Left colon (tissue), 2 donors: ENCODE results near the gene DACH1. TPM values are rescaled to one million over a fixed set of nuclear protein-coding genes. Genes with fewer than 3 reads are reported as not detected.

ENCODE experiments used
- ATAC-seq: fragments of 200-7000 bp; cut with Tn5 transposase; one replicate; pipeline ENCODE4 v1.9.1; 2020; ENCODE audit warnings: mild to moderate bottlenecking, moderate library complexity
- DNase-seq, 2 donors: peaks; one replicate each; pipeline ENCODE4 v3.0.0-alpha.2; 2020
- intact Hi-C, 2 donors: fragments of 100-400 bp; cut with DNase I in 1 of 2; cut with micrococcal nuclease in 1 of 2; formaldehyde crosslinking; loops; one replicate each; pipeline versions ENCODE4 v1.11.2 to v1.14.0; 2022; cut with DNase I, micrococcal nuclease
- total RNA-seq, 2 donors: library from RNA; stranded (reverse); fragmentation: NEBNext Ultra II Directional; extraction: Animal tissue kit (Norgen Biotek cat#: 25700); gene quantifications; one replicate each; pipeline ENCODE4 v1.2.1, GENCODE V29; 2021
- donor health status: DM: no; HTN: no; CAD: no.
- donor health status: DM: yes; HTN: yes; CAD: no.

DACH1 gene
- total RNA-seq, 2 donors from 2014 or later, result 5.3 to 5.4 TPM

DNA sequence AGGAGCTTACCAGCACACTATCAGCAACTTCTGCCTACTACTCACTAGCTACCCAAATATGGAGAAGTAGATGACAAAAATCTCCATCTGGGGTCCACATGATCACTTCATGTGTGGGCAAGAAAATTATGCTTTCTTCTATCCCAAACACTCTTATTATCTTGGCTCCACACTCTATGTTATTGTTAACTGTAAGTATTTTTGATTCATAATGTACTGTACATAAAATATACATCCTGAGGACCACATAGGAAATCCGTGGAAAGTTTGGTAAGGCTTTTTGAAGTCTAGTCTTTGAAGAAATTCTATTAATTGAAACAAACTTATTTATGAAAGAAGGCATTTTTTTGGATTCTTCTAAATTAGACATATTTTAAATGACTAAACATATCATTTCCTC lies 378.8 kb downstream of the DACH1 start:
- DNase-seq, result no peak
- ATAC-seq, result no peak
- intact Hi-C loops, result no loop called here

DNA sequence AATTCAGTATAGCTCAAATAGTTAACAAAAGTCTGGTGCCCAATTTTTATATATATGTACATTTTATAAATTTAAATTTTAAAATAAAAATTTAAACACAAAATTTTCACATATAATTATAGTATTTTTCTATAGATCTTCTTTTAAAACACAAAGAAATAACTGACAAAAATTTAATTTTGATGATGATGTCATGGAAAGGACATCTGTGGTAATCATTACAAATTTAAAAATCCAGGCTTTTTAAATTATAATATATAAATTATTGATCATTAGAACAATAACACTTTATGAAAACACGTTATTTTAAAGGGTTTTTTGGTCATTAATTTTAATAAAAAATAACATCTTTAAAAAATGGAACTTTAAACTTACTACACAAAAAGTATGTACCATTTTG lies 381.1 kb downstream of the DACH1 start:
- ATAC-seq (no peak), DNase-seq (no peak)
- intact Hi-C loops, result no loop called here

DNA sequence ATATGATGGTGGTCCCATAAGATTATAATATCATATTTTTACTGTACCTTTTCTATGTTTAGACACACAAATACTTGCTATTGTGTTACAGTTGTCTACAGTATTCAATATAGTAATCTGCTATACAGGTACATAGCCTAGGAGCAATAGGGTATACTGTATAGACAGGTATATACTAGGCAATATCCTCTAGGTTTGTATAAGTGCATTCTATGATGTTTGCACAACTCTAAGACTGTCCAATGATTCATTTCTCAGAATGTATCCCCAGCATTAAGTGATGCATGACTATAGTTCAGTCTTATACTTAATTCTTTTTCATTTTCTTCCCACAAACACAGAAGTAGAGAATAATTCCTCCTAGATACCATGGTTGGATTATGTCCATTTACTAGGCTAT lies 383.3 kb downstream of the DACH1 start:
- ATAC-seq (no peak), DNase-seq (no peak)
- intact Hi-C loops, result no loop called here

DNA sequence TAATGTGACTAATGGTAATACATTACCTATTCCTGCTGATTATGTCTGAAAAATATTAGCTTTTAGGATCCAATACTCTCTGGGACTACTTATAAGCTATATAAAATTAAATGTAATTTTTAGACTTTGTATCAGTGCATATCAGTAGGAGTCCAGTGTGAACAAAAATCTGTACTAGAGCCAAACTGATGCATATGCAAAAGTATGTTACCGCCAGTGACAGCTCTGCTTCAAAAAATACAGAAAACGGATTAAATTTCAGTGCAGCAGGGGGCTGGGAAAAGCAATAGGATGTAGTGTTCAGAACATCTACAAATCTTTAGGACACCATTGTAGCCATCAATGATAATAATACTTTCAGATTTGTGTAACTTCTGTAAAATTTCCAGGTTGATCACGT lies 385.5 kb downstream of the DACH1 start:
- ATAC-seq, result no peak
- intact Hi-C loops, result no loop called here

DNA sequence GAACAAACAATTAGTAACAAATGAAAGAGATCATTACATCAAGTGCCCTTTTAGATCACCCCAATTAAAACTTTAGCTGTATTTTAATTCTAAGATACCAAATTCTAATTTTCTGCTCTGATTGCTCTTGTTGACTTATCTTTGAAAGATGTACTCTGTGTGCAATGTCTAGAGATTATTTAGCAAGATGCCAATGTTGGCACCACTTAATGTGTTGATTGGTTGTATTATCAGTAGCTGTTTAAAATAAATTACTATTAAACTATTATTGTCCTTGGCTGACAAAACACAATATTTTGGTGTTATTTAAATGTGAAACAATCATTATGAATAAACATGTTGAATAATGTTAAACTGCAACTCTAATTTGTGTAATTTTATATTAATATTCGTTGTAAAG lies 386.0 kb downstream of the DACH1 start:
- intact Hi-C loops, result no loop called here
- ATAC-seq (no peak), DNase-seq (no peak)

More for the DNA sequence above, 385.5 kb downstream of the DACH1 start:
- DNase-seq, result no peak

DNA sequence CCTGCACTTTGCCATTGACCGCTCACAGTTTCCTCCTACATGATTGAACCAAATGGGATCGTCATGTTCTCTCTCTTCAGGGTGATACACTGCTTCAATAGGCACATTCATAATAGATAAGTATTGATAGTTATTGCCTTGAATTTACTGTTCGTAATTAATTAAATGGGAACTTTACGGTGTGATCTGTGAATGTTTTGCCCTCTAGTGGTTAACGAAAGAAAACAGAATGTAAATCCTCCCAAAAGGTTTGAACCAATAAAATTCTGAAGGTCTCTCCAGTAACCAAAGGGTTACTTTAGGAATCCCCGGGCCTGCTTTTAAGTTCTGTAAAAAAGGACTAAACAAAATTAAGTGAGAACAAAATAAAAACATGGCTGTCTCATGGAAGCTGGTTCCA lies 389.3 kb downstream of the DACH1 start:
- ATAC-seq (no peak), DNase-seq (no peak)
- intact Hi-C loops, result no loop called here

DNA sequence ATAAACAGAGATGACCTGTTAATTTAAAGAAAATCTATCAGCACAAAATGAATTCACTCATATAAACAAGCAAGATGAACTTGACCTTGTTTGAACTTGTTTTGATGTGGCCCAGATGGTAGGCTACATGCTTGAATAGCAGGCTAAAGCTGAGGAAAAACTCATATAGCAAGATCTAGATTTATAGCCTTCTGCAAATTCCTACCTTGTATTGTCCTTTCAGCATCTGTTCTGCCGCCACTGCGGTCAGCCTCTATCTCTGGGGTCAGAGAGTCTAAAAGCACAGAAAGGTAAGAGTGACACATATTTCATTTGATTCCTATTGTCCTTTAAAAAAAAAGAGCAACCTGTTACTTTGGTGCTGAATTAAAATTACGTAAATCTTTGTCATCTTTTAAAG lies 392.1 kb downstream of the DACH1 start:
- intact Hi-C loops, result no loop called here
- DNase-seq, result no peak
- ATAC-seq, result no peak

DNA sequence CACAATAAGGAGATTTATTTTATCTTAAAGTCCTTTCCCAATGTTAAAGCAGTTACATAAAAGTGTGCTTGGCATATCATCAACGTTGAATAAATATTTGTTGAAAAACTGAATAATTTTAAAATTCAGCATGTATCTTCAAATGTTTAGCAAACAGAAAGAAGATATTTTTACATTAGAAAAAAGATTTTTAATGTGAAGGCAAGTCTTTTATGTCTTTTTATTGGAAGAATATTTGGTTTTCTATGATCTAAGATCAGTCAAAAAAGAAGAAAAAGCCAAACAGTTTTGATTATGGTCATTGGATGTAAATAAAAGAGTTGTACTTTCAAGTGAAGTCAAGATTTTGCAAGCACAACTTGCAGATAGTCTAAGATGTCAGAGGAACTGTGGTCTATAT lies 397.4 kb downstream of the DACH1 start:
- ATAC-seq (no peak), DNase-seq (no peak)
- intact Hi-C loops, result no loop called here

DNA sequence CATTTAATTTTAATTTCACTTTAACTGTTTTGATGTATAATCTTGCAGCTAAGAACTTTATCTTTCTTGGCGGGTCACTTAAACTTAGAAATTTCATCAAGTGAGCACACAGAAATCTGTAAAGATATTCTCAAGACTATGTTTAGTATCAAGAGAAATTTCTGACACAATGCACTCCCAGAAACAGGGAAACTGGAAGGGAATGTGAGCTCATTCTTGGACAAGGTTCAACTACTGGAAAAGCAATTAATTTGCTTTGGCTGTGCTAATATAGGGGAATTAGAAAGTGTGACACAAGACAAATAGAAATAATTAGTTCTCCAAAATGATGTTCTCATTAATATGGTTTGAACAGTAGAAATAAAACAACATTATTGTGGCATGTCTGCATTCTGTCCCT lies 402.3 kb downstream of the DACH1 start:
- intact Hi-C loops, result no loop called here
- DNase-seq, result no peak
- no peak for ATAC-seq

DNA sequence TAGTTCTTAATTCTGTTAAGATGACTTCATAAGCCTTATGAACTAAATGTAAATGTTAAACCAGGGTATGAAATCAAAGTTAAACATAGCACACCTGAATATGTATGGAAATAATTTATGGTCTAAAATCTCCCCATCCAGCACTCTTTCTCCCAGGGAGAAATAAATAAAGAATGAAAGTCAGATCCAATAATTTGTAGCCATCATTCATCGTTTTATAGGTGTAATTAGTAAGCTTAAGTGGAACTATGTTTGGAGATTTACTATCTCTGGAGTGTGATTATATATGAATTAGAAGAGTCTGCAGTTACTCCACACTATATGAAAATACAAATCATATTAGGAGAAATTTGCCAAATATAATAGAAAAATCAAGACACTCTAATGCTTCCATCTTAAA lies 405.1 kb downstream of the DACH1 start:
- ATAC-seq (no peak), DNase-seq (no peak)
- intact Hi-C loops, result no loop called here

DNA sequence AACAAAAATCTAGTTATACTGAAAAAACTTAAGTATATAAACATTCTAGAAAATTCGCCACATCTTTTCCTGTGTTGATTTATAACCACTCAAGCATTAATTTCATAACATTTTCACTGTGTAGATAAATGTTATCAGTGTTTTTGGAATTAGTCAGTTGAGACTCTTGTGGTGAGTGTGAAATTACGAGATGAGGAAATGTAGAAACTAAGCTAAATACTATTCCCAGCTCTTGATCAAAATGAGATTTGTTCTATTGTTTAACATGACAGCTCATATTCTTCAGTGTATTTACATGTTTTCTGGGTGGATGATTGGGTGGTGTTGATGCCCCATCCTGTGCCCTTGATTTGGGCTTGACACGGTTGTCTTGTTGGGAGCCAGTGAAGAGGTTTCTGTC lies 406.8 kb downstream of the DACH1 start:
- intact Hi-C loops, result no loop called here
- no peak for DNase-seq
- ATAC-seq, result no peak

DNA sequence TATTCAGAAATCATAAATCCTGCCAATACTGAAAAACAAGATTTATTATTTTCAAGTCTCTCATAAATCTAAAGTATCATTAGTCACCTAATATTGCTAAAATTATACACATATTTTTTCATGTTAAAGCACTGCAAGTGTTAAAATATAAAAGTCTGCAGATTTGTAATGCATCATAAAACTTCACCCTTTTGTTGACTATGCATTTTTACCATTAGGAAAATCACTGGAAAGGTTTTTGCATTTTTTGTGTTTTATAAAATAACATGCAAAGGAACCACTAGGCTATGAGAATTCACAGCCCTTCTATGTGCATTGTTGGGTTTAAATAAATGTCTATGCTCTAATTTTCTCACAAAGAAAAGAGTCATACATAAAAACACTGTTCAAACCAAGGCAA lies 407.3 kb downstream of the DACH1 start:
- ATAC-seq, result no peak
- no peak for DNase-seq
- intact Hi-C loops, result no loop called here

DNA sequence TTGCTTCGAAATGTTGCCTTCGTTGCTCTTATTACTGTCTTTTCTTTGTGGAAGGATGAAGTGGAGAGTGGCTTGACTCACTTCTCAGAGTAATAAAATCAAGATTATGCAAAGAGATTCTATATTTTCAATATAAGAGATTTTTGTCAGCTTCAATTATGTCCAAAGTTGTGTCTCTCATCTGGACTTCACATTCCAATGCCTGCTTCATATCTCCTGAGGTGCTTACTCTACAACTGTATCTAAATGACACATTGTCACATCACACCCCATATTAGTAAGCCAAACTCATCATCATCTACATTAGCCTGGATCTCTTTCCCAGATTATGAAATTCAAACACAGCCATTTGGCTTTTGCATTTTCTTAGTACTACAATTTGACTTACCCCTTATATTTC lies 409.4 kb downstream of the DACH1 start:
- no peak for ATAC-seq
- no peak for DNase-seq
- intact Hi-C loops, result no loop called here

DNA sequence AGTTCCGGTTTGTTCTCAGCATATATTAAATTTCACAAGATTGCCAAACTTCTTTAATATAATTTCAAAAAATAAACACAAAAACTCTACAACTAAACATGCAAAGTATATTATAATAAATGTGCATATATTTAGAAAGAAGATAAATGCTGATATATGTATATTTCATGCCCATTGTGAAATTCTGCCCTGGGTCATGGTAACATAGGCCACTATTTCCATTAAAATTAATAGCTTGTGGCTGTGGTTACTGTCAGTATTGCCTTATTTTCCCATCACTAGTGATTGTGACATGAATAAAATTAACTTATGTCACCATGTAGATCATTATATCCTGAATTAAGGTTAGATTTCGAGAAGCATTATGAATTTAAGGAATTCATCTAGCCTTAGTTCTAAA lies 410.9 kb downstream of the DACH1 start:
- DNase-seq (no peak), ATAC-seq (no peak)
- intact Hi-C loops, result no loop called here

DNA sequence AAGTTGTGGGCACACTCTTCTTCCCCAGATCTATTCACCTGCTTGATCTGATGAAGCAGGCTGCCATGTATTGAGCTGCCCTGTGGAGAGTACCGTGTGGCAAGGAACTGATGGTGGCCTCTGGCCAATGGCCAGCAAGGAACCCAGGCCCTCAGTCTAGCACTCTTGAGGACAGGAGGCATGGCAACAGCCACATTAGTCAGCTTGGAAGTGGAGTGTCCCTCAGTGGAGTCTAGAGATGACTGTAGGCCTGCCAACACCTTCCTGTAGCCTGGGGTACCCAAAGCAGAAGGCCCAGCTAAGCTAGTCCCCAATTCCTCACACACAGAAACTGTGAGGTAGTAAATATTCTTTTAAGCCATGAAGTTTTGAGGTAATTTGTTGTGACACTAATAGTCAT lies 412.5 kb downstream of the DACH1 start:
- no peak for ATAC-seq
- DNase-seq, result no peak
- intact Hi-C loops, result no loop called here

DNA sequence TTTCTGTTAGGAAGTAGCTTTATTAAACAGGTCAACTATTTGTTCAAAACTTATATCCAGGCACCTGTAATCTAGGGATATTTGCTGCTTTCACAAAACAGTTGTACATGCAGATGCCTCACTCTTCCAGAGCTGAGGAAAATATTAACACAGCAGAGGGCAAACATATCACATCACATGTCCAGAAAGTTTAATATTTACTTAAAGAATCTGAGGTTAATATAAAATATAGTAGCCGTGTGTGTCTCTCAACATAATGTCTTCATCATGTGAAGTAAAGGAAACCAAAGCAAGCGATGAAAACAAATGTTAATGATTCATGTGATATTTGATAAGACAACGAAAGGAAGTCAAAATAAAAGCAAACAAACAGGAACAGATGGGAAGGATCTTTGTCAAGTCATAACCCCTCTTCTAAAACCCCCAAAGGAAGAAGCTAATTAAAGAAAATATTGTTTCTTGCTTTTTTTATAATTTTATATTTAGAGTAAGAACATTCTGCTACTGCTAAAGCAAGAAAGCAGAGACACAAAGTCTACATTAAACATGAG lies 418.8 kb downstream of the DACH1 start:
- intact Hi-C loops, result no loop called here
- ATAC-seq (no peak), DNase-seq (no peak)

DNA sequence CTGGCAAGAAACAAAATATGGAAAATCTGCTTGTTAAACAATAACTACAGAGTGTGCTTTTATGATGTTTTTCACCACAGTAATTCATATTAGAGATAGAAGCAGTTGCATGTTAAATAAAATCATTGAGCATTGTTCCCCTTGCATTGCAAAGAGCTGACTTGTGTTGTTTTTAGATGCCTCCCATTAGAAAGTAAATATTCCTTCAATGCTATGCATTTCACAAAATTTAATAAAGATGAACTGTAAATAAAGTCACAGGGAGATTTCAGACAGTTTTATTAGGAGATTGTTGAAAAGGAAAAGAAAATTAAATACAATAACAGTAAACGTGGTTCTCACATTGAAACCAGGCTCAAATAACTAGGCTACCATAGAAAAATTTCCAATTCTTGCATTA lies 429.3 kb downstream of the DACH1 start:
- intact Hi-C loops, result no loop called here
- ATAC-seq, result no peak

DNA sequence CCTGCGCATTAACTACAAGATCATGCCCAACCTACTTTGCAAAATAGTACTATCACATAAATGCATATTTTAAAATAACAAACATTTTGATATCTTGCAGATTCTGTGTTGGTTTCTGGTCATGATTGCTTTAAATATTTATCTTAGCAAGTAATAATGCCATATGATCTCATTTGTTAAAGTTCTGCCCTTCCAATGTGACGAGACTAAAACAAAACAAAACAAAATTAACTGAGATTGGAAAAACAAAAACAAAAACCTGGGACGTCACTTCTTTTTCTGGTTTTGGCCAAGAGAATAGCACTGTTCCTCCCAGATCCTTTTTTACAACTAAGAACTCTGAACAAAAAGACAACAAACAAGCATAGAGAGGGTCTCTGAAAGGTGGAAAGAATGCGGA lies 436.3 kb downstream of the DACH1 start:
- DNase-seq (no peak), ATAC-seq (no peak)
- intact Hi-C loops, result no loop called here

More for the DNA sequence above, 429.3 kb downstream of the DACH1 start:
- no peak for DNase-seq

DNA sequence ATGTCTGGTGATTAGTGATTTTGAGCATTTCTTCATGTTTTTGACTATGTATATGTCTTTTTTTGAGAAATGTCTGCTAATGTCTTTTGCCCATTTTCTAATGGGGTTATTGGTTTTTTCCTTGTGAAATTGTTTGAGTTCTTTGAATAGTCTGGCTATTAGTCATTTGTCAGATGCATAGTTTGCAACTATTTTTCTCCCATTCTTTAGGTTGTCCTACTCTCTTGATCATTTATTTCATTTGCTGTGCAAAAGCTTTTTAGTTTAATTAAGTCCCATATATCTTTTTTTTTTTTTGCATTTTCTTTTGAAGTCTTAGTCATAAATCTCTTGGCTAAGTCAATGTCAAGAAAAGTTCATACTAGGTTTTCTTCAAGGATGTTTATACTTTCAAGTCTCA lies 449.8 kb downstream of the DACH1 start:
- intact Hi-C loops, result no loop called here
- DNase-seq (no peak), ATAC-seq (no peak)

DNA sequence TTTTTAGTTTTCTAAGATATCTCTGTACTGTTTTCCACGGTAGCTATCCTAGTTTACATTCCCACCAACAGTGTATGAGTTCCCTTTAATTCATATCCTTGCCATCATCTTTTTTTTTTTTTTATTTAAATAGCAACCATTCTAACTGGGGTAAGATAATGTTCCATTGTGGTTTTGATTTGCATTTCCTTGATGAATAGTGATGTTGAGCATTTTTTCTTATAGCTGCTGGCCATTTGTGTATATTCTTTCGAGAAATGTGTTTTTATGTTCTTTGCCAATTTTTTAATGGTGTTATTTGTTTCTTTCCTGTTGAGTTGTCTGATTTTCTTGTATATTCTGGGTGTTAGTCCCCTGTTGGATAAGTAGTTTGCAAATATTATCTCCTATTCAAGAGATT lies 454.8 kb downstream of the DACH1 start:
- no peak for ATAC-seq

DNA sequence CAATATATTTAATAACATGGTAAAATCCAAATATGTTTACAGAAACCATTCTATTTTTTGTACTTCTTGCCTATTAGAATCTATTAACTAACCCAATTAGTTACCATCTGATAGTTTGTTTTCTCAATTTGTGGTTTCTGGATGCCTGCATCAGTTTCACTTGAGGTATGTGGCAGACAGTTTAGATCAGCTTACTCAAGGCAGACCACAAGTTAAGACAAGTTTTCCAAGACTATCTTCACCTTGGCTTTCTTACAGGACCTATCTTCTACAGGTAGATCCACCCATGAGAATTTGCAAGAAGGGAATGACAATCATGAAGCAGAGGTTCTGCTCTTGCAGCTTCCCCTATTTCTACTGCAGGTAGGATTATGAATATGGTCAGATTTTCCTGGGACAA lies 458.6 kb downstream of the DACH1 start:
- DNase-seq, result no peak
- ATAC-seq, result no peak
- intact Hi-C loops, result no loop called here

More for the DNA sequence above, 454.8 kb downstream of the DACH1 start:
- no peak for DNase-seq
- intact Hi-C loops, result no loop called here
